GM21528 (cell line): ENCODE results near the gene DNAH5.
"Not testable (repeated sequence)": the region's sequence is repeated elsewhere in the genome, so short reads cannot be mapped to it uniquely, and the experiment has no call there.

Experiments used
- ATAC-seq: cut with Tn5 transposase; IDR thresholded peaks from one replicate; pipeline ENCODE4 v1.9.1; 2021; ENCODE audit warnings: mild to moderate bottlenecking, moderate library complexity; ENCODE audit not compliant: unreplicated experiment, low FRiP score

DNAH5 gene, protein sequence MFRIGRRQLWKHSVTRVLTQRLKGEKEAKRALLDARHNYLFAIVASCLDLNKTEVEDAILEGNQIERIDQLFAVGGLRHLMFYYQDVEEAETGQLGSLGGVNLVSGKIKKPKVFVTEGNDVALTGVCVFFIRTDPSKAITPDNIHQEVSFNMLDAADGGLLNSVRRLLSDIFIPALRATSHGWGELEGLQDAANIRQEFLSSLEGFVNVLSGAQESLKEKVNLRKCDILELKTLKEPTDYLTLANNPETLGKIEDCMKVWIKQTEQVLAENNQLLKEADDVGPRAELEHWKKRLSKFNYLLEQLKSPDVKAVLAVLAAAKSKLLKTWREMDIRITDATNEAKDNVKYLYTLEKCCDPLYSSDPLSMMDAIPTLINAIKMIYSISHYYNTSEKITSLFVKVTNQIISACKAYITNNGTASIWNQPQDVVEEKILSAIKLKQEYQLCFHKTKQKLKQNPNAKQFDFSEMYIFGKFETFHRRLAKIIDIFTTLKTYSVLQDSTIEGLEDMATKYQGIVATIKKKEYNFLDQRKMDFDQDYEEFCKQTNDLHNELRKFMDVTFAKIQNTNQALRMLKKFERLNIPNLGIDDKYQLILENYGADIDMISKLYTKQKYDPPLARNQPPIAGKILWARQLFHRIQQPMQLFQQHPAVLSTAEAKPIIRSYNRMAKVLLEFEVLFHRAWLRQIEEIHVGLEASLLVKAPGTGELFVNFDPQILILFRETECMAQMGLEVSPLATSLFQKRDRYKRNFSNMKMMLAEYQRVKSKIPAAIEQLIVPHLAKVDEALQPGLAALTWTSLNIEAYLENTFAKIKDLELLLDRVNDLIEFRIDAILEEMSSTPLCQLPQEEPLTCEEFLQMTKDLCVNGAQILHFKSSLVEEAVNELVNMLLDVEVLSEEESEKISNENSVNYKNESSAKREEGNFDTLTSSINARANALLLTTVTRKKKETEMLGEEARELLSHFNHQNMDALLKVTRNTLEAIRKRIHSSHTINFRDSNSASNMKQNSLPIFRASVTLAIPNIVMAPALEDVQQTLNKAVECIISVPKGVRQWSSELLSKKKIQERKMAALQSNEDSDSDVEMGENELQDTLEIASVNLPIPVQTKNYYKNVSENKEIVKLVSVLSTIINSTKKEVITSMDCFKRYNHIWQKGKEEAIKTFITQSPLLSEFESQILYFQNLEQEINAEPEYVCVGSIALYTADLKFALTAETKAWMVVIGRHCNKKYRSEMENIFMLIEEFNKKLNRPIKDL (N-terminal part only)

DNA sequence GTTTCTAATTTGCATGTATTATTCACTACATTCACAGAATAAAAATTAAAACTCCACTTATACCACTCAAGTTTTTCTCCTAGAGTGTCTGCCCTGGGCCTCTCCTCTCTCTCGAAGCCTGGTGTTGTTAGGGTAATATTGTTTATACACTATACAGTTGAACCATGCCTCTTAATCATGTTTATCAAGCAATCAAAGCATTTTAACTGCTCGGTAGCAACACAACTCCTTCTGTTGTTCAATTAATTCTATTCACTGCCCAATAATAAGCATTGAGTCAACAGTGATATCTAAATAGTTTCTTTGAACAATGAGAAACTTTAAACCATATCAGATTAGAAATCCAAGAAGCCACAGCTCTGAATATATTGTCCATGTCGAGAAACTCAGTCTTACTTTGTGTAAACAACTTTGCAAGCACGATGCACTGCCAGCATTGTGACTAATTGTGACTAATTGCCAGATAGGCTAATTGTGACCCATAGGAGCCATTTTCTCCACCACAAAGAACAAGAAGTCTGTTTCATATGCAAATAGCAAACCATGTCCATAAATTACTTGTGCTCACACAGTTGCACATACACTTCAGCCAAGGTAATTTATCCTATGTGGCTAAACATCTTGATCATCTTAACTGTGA is at the start of gene DNAH5:
TSS of gene DNAH5 (minus strand) at position 129 of the 640 bp plus-strand sequence. CDS start 250 bp downstream, outside the sequence.
- no peak for ATAC-seq

DNA sequence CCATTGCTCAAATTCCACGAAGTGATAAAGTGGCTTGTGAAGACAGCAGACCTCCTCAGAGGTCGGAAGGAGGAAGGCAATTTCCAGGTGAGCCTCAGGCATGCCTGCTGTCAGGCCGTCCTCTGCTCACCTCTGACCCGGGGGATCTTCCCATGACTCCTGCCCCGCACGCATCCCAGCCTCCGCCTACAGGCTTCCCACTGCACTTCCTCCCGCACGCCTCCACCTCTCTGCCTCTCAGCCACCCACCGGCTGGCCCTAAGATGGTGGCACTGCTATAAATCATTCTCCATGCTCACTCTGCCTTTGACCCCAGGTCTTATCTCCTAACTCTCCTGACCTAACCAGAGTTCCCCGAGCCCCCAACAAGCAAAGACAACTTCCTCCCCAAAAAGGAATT is 49.4 kb upstream of the DNAH5 start:
- no peak for ATAC-seq

DNA sequence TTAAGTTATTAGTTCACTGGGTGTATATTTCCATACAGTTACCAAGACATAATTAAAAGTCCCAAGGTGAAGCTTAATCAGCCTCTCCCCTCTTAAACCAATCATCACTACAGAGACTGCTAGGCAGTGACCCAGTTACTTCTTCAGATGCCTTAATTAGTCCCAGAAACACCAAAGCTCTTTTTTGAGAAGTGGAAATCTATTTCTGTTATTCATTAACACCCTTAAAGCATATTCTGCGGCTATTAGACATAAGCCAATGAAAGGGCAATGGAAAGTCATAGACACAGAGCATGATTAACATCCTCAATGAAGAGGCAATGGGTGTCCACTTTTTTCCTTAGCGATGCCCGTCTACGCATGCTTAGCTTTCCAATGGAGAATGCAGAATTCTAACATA is 48.3 kb upstream of the DNAH5 start:
- no peak for ATAC-seq

DNA sequence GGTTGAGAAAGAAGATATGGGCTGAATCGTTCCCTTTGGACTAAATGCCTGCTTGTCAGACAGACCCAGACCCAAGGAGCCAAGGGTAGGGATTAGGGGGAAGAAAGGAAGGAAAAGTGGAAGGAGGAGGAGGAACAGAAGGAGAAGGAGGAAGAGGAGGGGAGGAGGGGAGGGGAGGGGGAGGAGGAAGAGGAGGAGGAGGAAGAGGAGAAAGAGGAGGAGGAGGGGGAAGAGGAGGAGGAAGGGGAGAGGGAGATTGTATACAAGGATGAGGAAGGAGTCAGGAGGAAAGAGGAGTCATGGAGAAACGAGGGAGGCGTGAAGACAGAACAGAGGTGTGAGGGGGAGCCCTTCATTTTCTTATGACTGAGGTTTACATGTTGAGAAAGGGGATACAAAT is 46.9 kb upstream of the DNAH5 start:
- ATAC-seq = no peak

DNA sequence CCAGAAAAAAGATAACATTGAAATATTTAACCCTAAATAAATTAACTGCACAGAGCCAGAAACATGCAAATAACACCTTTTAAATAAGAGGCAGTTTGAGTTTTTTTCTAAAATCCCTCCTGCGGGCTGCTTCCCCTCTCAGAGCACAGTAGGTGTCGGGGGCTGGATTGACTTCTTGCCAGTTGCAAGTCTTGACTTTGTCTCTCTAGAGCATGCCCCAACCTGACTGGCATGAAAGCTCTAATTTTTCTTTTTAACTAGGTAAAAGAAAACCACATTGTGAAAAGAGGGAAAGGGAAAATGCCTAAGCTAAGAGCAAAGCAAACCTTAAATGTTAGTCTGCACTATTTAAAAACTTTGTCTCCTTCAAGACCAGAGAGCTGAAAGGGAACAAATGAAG is 46.4 kb upstream of the DNAH5 start:
- no peak for ATAC-seq

DNA sequence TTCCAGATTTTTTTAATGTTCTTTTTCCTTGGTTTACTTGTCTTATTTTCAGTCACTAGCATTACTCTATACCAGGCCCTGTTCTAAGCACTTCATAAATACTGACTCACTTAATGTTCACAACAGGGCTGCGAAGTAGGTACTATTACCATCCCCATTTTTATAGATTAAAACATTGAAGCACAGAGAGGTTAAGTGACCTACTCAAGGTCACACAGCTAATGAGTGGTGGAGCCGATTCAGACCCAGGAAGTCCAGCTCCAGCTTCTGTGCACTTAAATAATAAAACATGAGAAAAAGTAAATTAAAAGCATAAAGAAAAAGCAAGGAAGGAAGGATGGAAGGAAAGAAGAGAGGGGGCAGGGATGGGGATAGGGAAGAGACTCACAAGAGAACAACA is 45.3 kb upstream of the DNAH5 start:
- no peak for ATAC-seq

DNA sequence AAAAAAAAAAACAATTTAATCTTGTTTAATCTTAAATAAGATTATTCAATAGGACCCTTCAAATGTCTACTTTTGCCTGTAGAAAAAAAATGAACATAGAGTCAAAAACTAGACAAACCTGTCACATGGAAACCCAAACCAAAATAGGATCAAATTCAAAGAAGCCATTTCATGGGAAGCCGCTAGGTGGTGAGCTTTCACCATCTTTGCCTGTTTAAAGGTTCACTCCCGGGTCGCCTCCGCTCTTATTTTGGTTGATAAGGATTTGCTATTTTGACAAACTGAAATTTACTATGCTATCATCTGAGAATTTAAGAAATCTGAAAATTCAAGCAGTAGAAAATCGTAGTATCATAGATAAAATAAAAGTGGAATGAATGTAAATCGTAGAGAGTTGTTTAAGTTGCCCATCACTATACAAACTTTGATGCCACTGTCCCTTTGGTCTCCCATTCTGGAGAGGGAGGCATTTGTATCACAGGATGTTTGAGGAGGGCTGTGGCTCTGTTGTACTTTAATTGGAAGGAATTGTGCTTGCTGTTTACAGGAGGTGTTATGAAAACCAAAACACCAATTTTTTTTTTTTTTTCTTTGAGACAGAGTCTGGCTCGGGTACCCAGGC is 43.5 kb upstream of the DNAH5 start:
- peak; percentile 76 for ATAC-seq

DNA sequence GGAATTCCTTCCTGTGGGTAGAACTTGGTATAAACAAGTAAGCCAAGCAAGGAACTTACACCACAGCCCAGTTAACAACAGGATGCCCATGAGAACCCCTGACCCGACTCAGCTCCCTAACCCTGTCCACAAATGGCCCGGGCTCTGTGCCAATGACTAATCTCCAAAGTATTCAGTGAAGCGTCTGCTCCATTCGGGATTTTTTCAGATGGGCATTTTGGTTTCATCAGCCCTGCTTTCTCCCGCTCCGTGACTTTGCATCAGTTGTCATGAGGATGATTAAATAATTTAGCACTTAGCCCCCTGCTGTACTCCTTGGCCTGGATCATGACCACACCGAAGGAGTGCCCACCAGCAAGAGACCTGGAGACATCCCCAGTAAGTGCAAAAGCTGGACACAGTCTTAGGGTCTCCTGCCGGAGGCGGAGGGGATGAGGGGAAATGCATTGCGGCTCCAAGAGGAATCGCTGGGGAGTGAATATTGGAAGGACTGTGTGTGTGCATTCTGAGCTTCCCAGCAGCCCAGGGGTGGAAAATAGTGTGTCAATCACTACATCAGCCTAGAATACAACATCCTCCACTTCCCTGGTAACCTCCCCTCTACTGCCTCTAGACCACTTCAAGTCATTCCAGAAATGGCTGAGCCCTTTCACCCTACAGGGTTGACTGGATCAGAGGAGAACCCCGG is 41.4 kb upstream of the DNAH5 start:
- no peak for ATAC-seq

DNA sequence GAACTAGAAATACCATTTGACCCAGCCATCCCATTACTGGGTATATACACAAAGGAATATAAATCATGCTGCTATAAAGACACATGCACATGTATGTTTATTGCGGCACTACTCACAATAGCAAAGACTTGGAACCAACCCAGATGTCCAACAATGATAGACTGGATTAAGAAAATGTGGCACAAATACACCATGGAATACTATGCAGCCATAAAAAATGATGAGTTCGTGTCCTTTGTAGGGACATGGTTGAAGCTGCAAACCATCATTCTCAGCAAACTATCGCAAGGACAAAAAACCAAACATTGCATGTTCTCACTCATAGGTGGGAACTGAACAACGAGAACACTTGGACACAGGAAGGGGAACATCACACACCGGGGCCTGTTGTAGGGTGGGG is 40.4 kb upstream of the DNAH5 start:
- not testable (repeated sequence) for ATAC-seq

DNA sequence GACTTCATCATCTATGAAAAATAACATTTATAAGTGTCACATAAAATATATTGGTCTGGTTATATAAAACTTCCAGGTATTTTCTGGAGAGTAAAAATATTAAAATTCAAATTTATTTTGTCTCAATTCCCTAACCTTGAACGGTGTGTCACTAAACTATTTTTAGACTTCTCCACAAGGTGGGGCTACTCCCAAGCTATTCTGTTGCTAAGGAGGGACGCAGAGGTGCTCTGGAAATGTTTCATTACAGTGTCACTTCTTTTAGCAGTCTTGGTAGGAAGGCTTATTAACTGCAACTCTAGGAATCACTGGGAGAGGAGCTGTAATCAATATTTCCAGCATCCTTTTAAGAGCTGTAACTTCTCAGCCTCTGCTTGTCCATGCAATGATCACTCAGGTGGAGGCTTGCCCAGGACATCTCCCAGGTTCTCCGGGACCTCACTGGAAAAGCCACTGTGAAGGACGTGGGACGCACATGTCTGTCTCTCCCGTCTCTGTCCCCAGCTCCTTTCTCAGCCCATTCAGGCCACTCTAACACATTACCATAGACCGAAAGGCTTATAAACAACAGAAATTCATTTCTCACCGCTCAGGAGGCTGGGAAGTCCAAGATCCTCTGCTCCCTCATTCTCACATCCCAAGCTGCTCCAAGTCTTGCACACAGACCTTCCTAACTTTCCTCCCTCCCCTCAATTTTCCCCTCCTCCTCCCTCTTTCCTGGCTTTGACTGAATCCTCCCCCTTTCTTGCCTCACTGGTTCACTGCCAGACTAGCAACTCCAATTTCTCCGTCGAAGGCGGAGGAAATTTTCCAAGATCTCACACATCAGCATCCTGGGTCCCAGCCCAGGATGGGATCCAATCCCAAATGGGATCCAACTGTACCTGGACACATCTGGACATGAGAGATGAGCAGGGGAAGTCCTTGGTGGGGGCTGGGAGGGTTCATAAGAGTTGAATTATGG is 32.7 kb upstream of the DNAH5 start:
- ATAC-seq = no peak

DNA sequence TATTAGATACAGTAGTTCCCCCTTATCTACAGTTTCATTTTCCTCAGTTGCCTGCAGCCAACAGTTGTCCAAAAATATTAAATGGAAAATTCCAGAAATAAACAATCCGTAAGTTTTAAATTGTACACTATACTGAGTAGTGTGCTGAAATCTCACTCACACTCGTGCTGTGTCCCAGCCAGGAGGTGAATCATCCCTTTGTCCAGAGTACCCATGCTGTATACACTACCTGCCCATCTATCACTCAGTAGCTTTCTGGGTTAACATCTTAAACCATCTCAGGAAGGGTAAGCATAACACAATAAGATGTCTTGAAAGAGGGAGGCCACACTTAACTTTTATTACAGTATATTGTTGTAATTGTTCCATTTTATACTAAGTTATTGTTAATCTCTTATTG is 31.7 kb upstream of the DNAH5 start:
- ATAC-seq = no peak

DNA sequence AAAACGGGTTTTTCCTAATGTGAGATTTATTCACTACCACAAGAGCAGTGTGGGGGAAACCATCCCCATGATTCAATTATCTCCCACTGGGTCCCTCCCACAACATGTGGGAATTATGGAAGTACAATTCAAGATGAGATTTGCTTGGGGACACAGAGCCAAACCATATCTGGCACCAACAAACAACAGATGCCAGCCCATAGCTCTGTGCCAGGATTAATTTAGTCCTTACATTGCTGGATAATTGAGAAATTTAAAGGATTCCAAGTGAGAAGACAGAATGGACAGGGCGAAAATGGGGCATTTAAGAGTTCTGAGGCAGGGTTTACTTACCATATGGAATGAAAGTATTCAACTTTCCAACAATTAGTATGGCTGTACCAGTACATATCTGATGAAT is 30.8 kb upstream of the DNAH5 start:
- ATAC-seq = no peak

DNA sequence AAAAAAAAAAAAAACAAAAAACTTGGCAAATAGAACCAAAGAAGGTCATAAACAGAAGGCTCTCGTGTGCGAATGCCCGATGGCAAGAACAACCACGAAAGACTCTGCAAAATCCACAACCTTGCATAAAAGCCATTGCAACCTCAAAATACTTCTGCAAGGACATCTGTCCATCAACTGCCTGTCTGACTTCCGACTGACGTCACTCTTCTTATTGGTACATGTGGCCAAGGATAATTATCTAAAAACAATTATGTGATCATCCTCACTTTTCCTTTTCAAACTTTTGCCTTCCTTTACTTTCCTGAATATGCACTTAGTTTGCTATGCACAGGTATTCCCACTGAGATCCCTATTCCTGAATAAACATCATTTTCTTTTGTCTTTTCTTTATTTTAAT is 29.2 kb upstream of the DNAH5 start:
- ATAC-seq = no peak

DNA sequence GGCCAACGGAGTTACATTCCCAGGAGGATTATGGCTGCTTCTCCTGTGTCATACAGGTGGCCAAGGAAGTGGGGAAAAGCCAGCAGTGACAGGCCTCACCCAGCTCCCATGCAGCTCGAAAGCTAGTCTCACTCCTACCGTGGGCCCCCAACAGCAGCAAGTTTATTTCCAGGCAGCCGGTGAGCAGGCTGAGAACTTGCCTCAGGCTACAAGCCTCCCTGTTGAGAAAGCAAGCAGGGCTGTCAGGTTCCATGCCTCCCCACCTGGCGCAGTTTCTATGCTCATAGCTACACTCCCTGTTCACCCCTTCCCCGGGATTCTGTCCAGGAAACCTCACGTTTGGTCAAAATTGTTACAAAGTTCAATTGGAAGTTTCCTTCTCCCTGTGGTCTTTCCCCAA is 27.5 kb upstream of the DNAH5 start:
- ATAC-seq = no peak

DNA sequence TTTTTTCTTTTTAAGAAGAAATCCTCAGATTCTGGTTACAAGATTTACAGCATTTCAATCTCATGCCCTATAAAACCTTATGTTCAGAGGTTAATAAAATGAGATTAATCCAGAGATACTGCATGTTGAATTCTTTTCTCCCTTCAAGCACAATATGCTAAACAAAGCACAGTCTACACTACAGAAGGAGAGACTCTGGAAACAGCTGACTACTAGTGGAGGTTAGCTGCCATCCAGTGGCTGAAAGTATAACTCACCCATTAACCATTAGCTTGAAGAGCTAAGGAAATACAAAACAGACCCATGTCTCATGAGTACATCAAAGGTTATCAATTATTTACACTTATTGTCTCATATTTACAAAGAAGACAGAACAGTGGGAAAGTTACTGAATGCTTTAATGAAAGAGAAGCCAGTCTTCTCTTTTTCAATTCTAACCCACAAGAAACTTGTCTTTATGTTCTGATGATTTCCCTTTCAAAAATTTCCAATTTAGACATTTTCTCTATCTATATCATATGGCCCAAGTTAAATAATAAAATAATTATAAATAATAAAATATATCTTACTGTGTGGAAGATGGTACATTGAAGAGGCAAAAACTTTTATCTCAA is 12.7 kb upstream of the DNAH5 start:
- ATAC-seq = peak; percentile 90

DNA sequence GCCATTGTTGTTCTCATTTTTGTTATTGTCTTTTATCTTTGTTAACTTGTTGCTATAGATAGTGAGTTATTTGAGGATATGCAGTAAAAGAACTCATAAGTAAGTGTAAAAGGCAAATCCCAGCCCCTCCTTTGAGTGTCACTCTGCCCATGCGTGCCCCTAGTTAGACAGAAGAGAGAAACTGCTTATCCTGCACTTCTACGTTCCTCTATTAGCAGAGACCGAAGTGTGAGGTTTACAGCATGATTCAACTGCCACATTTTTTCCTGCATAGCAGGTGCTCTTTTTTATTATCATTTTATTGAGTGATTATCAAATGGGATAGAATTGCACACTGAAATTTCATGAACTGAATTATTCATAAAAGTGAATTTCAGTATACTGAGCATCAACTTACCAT is 12.0 kb upstream of the DNAH5 start:
- ATAC-seq = no peak

DNA sequence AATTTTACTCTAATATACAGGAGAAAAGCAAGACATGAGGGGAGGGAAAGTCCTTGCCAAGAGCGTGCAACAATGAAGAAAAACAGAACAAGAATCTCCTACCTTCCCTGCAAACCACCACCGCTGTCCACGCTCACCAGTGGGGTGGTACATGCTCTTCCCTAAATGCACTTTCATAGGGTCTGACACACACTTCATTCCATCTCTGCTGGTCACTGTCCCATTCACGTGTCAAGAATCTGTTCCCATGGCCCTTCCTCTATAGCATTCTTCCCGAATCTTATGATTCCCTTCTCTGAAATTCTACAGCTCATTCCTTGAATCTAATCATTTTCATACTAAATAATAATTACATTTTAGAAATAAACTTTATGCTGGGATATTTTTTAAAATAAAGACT is 11.4 kb upstream of the DNAH5 start:
- ATAC-seq = no peak

DNA sequence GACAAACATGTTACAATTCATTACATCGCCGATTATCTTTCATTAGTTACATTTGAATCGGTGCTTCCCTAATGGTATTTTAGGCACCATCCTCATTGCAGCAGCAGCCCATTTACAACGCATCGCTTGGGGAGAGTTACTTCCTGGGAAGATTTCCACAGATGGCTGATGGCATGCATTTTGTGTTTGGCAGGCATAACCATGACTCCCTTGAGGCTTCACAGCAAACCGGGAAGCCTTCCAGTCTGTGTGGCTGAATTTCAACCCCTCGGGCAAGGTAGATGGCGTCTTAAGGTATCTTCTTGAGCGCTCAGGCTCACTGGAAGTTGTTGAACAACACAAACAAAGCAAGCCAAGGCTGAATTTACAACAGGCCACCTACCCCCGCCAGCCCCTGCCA is 1.6 kb upstream of the DNAH5 start:
- no peak for ATAC-seq
